Endodermal cell (in vitro differentiated cells): ENCODE measurements around the gene INTS11. TPM values are rescaled to one million over a fixed set of nuclear protein-coding genes. Genes with fewer than 3 reads are reported as not detected.

Experiments
- DNase-seq: peaks from one replicate; pipeline ENCODE4 v3.0.0-alpha.2; 2017
- H3K27ac ChIP-seq: 2 replicates; pipeline ENCODE4 v1.5.1; 2013; ENCODE audit warnings: mild to moderate bottlenecking, low read depth, low read length, moderate library complexity
- H3K27me3 ChIP-seq: 2 replicates; pipeline ENCODE4 v1.6.1; 2013; ENCODE audit warnings: mild to moderate bottlenecking, low read length, moderate library complexity; ENCODE audit not compliant: insufficient read depth, control insufficient read depth, poor library complexity, severe bottlenecking
- H3K36me3 ChIP-seq: 2 replicates; pipeline ENCODE4 v1.7.0; 2013; ENCODE audit warnings: mild to moderate bottlenecking, low read length, moderate library complexity; ENCODE audit not compliant: control insufficient read depth, insufficient read depth
- H3K4me1 ChIP-seq: one replicate; pipeline ENCODE4 v1.7.0; 2013; ENCODE audit warnings: low read length; ENCODE audit not compliant: control insufficient read depth, insufficient read depth
- H3K4me3 ChIP-seq: 2 replicates; pipeline ENCODE4 v1.5.1; 2013; ENCODE audit warnings: mild to moderate bottlenecking, low read length, moderate library complexity
- H3K9ac ChIP-seq: 2 replicates; pipeline ENCODE4 v1.6.1; 2013; ENCODE audit warnings: mild to moderate bottlenecking, low read length, moderate library complexity; ENCODE audit not compliant: poor library complexity, severe bottlenecking; ENCODE audit errors: extremely low read depth
- H3K9me3 ChIP-seq: 2 replicates; pipeline ENCODE4 v1.6.1; 2013; ENCODE audit warnings: mild to moderate bottlenecking, low read length, moderate library complexity; ENCODE audit not compliant: control insufficient read depth
- H3K27ac Mint-ChIP-seq: 2 replicates; pipeline ENCODE4 v1.8.0; 2020; ENCODE audit warnings: mixed read lengths
- H3K27me3 Mint-ChIP-seq: 2 replicates; pipeline ENCODE4 v1.8.0; 2021; ENCODE audit warnings: mild to moderate bottlenecking, mixed read lengths; ENCODE audit not compliant: insufficient read depth
- H3K36me3 Mint-ChIP-seq: 2 replicates; pipeline ENCODE4 v1.8.0; 2020; ENCODE audit warnings: low read depth, mixed read lengths
- H3K4me1 Mint-ChIP-seq: 2 replicates; pipeline ENCODE4 v1.8.0; 2020; ENCODE audit warnings: mixed read lengths
- H3K4me3 Mint-ChIP-seq: 2 replicates; pipeline ENCODE4 v1.8.0; 2020; ENCODE audit warnings: mild to moderate bottlenecking, moderate library complexity, mixed read lengths
- H3K9me3 Mint-ChIP-seq: 2 replicates; pipeline ENCODE4 v1.8.0; 2020; ENCODE audit warnings: mild to moderate bottlenecking, mixed read lengths
- CTCF ChIP-seq: fragments of 200-600 bp; sonication (generic); conservative IDR thresholded peaks from 2 replicates; pipeline ENCODE4 v1.5.0; 2021; ENCODE audit warnings: antibody characterized with exemption, mild to moderate bottlenecking
- WGBS, 2 experiments: methylation state at CpG; one replicate each; pipeline versions ENCODE4 v1.1.5 to v1.1.7; 2013; ENCODE audit warnings: missing lambda C conversion rate in 2 of 2, mixed read lengths in 1 of 2; ENCODE audit not compliant: insufficient coverage in 1 of 2, insufficient read length in 1 of 2; 5-methylcytosine and 5-hydroxymethylcytosine counted together
- total RNA-seq, 2 donors: library from RNA; stranded (reverse); fragmentation: NEBNext Ultra II Directional in 1 of 2; extraction: Animal tissue kit (Norgen Biotek cat#: 25700) in 1 of 2; gene quantifications; 2 replicates in 1 of 2; 3 replicates in 1 of 2; pipeline ENCODE4 v1.2.1, GENCODE V29; 2021

INTS11 gene
- total RNA-seq, 2 donors from 2014 or later = 146 to 153 TPM

DNA sequence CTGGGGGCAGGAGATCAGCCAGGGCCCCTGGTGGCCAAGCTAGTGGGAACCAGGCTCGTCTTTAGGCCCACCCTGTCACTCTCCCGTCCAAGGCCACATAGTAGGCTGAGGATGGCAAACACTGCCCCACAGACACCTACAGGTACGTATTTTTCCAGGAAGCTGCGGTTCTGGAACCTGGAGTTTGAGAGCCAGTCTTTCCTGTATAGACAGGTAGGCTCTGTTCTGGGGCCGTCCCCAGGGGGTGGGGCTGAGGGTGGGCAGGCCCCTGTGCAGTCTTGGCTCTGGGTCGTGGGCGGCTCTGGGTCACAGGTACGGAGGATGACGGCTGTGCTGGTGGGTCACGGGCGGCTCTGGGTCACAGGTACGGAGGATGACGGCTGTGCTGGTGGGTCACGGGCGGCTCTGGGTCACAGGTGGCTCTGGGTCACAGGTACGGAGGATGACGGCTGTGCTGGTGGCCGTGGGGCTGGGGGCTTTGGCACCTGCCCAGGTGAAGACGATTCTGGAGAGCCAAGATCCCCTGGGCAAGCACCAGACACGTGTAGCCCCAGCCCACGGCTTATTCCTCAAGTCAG, 13.9 kb downstream of the INTS11 start:
- Histone ChIP-seq H3K36me3 (peaks cover 36% of the 10 kb centered on the region), H3K27ac (no peak overlapping the region), H3K9ac (no peak overlapping the region), H3K9me3 (no peaks in the 10 kb centered on the region), H3K27me3 (no peaks in the 10 kb centered on the region), H3K4me3 (no peak overlapping the region), H3K4me1 (peaks cover 11% of the 10 kb centered on the region)
- Mint-ChIP-seq H3K4me3 (no peak overlapping the region), H3K27ac (no peak overlapping the region), H3K36me3 (peaks cover 11% of the 10 kb centered on the region), H3K27me3 (no peaks in the 10 kb centered on the region), H3K4me1 (peaks cover 13% of the 10 kb centered on the region), H3K9me3 (no peaks in the 10 kb centered on the region)
- WGBS, 2 experiments = 94 to 95% methylated on average over 14 to 21 of the region's 21 CpGs
- no peak for DNase-seq
- TF ChIP-seq CTCF = no peak

DNA sequence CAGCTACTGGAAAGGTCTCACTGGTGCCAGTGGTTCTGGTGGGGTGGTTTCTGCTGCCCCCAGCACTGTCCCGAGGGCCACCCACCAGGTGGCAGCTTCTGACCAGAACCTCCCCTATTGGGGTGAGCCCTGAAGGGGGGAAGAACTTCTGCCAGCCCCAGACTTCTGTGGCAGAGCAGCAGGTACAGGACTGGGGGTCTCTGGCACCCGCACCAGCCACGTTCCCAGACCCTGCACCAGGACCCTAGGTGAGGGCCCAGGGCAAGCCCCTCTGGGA, 14.4 kb downstream of the INTS11 start:
- no peak for TF ChIP-seq CTCF
- no peak overlapping the region for H3K27ac ChIP-seq

GRCh38 chr1:1309251-1310108, 15.0 kb downstream of the INTS11 start:
- H3K9me3 Mint-ChIP-seq = no peaks in the 10 kb centered on the region
- Histone ChIP-seq H3K36me3 (peaks cover 28% of the 10 kb centered on the region), H3K9me3 (no peaks in the 10 kb centered on the region), H3K27me3 (no peaks in the 10 kb centered on the region), H3K4me3 (peak overlapping the region; percentile 79), H3K27ac (no peak overlapping the region), H3K4me1 (peaks cover 20% of the 10 kb centered on the region), H3K9ac (peak overlapping the region; percentile 64)
- no peak overlapping the region for H3K27ac Mint-ChIP-seq
- H3K36me3 Mint-ChIP-seq = peaks cover 9% of the 10 kb centered on the region
- DNase-seq = peak; percentile 81
- H3K27me3 Mint-ChIP-seq = no peaks in the 10 kb centered on the region
- peak overlapping the region; percentile 67 for H3K4me3 Mint-ChIP-seq
- no peak for TF ChIP-seq CTCF
- peaks cover 15% of the 10 kb centered on the region for H3K4me1 Mint-ChIP-seq
- 28 to 36% methylated on average over 20 to 57 of the region's 57 CpGs for WGBS, 2 experiments

More for the DNA sequence above, 14.4 kb downstream of the INTS11 start:
- Mint-ChIP-seq H3K9me3 (no peaks in the 10 kb centered on the region), H3K27me3 (no peaks in the 10 kb centered on the region), H3K27ac (no peak overlapping the region), H3K4me1 (peaks cover 15% of the 10 kb centered on the region), H3K36me3 (peaks cover 9% of the 10 kb centered on the region), H3K4me3 (peak overlapping the region; percentile 67)
- DNase-seq = no peak
- 82 to 95% methylated on average over 3 of the region's 3 CpGs for WGBS, 2 experiments
- H3K9ac ChIP-seq = no peak overlapping the region
- no peaks in the 10 kb centered on the region for H3K27me3 ChIP-seq
- H3K9me3 ChIP-seq = no peaks in the 10 kb centered on the region
- peaks cover 16% of the 10 kb centered on the region for H3K4me1 ChIP-seq
- no peak overlapping the region for H3K4me3 ChIP-seq
- peaks cover 34% of the 10 kb centered on the region for H3K36me3 ChIP-seq
